Heart left ventricle (tissue), 13 donors: ENCODE data around the gene RCL1.

Source experiments
- CTCF ChIP-seq, 12 donors: fragments of 200-600 bp; sonication (generic) in 4 of 12; IDR thresholded peaks; one replicate each; pipeline versions ENCODE4 v1.5.0 to v1.8.0; 2018 to 2022; ENCODE audit warnings: antibody characterized with exemption in 12 of 12, mild to moderate bottlenecking in 5 of 12
- POLR2A ChIP-seq, 2 donors: fragments of 450-650 bp; IDR thresholded peaks; one replicate each; pipeline ENCODE4 v1.6.1; 2017; ENCODE audit warnings: antibody characterized with exemption in 2 of 2, mild to moderate bottlenecking in 2 of 2, moderate library complexity in 2 of 2
- donor health status: ischemic (EF 13 %, LVEDD 7.1; RV severe dilation, severe dysfunction).
- donor health status: DM: no; HTN: yes; CAD: no.
- donor health status: DM: no; HTN: no; CAD: no.
- donor health status: ischemic (EF 25% LVEDD 6.9; RV normal size, moderate dysfunction).
- donor health status: ischemic (EF 25% LVEDD 5.7; RV mildly dilated, moderate dysfunction).
- donor health status: ischemic (EF 35%, LVEDD 5.7; RV mildly dilated, moderate dysfunction).
- donor health status: nonischemic (EF 11% LVEDD 7.7; RV severe dilation, severe dysfunction).
- donor health status: DM: yes; HTN: yes; CAD: no.
- donor health status: PGD.
- donor health status: ischemic (EF 29% LVEDD 5.4; RV normal size, mild dysfunction).
- donor health status: nonischemic (EF 23%, LVEDD 6.1; RV moderate dilation, normal function).

GRCh38 chr9:4820168-4820567, 27.4 kb downstream of the RCL1 start:
- TF ChIP-seq CTCF (IDR thresholded peaks at IDR 0.05) (no peak), POLR2A (IDR thresholded peaks at IDR 0.05) (no peak)
